Activated B cell treated with CpG ODN at 0.5 μM for 24 hours (primary cell): ENCODE results near the gene CD34. TPM values are rescaled to one million over a fixed set of nuclear protein-coding genes. Genes with fewer than 3 reads are reported as not detected.

Experiments used
- ATAC-seq: fragments of 200-7000 bp; cut with Tn5 transposase; one replicate; pipeline ENCODE4 v1.10.0; 2021; ENCODE audit warnings: low read depth, mild to moderate bottlenecking, moderate library complexity
- CTCF ChIA-PET: fragments of 350-600 bp; sonication (Branson Sonifier 250); formaldehyde crosslinking; loops from one replicate; lab custom pipeline; 2021; ENCODE audit warnings: antibody characterized with exemption; lab: Charles Lee
- POLR2A ChIA-PET: fragments of 350-600 bp; sonication (Branson Sonifier 250); formaldehyde crosslinking; loops from one replicate; lab custom pipeline; 2021; ENCODE audit warnings: antibody characterized with exemption; lab: Charles Lee
- DNase-seq: peaks from one replicate; pipeline ENCODE4 v3.0.0; 2022
- H3K27ac Mint-ChIP-seq: one replicate; pipeline ENCODE4 v1.8.0; 2020; ENCODE audit warnings: mixed read lengths
- H3K27me3 Mint-ChIP-seq: one replicate; pipeline ENCODE4 v1.8.0; 2021; ENCODE audit warnings: mixed read lengths
- H3K36me3 Mint-ChIP-seq: one replicate; pipeline ENCODE4 v1.8.0; 2021; ENCODE audit warnings: low read depth, mixed read lengths
- H3K4me1 Mint-ChIP-seq: one replicate; pipeline ENCODE4 v1.8.0; 2021; ENCODE audit warnings: mixed read lengths
- H3K4me3 Mint-ChIP-seq: one replicate; pipeline ENCODE4 v1.8.0; 2020; ENCODE audit warnings: mild to moderate bottlenecking, mixed read lengths
- H3K9me3 Mint-ChIP-seq: one replicate; pipeline ENCODE4 v1.8.0; 2020; ENCODE audit warnings: mixed read lengths
- CTCF ChIP-seq: fragments of 200-600 bp; IDR thresholded peaks from one replicate; pipeline ENCODE4 v1.8.0; 2022; ENCODE audit warnings: antibody characterized with exemption, mild to moderate bottlenecking
- intact Hi-C: fragments of 100-400 bp; cut with micrococcal nuclease; formaldehyde crosslinking; loops from one replicate; pipeline ENCODE4 v1.15.1; 2024
- total RNA-seq: library from RNA; stranded (reverse); gene quantifications from 2 replicates; pipeline ENCODE4 v1.2.3, GENCODE V29; 2022

CD34 gene
- total RNA-seq, 1 donor from 2014 or later = not detected

GRCh38 chr1:207891148-207891547 is 19.8 kb downstream of the CD34 start:
- Mint-ChIP-seq H3K4me3 (no peak overlapping the region), H3K4me1 (peaks cover 25% of the 10 kb centered on the region), H3K36me3 (no peaks in the 10 kb centered on the region), H3K27ac (no peak overlapping the region), H3K9me3 (no peaks in the 10 kb centered on the region), H3K27me3 (peaks cover 7% of the 10 kb centered on the region)
- CTCF ChIA-PET = no interaction called here
- DNase-seq (no peak), ATAC-seq (no peak)
- intact Hi-C loops = no loop called here
- POLR2A ChIA-PET = no interaction called here
- no peak for TF ChIP-seq CTCF

GRCh38 chr1:207890136-207890738 is 20.7 kb downstream of the CD34 start:
- no peak overlapping the region for H3K4me3 Mint-ChIP-seq
- TF ChIP-seq CTCF = no peak
- CTCF ChIA-PET = no interaction called here
- H3K4me1 Mint-ChIP-seq = peaks cover 26% of the 10 kb centered on the region
- no peaks in the 10 kb centered on the region for H3K9me3 Mint-ChIP-seq
- no peaks in the 10 kb centered on the region for H3K36me3 Mint-ChIP-seq
- no peak for ATAC-seq
- H3K27ac Mint-ChIP-seq = no peak overlapping the region
- DNase-seq = no peak
- peaks cover 7% of the 10 kb centered on the region for H3K27me3 Mint-ChIP-seq
- POLR2A ChIA-PET = no interaction called here
- intact Hi-C loops = no loop called here

GRCh38 chr1:207888652-207889051 is 22.3 kb downstream of the CD34 start:
- Mint-ChIP-seq H3K9me3 (no peaks in the 10 kb centered on the region), H3K27ac (no peak overlapping the region), H3K36me3 (no peaks in the 10 kb centered on the region), H3K4me3 (no peak overlapping the region), H3K4me1 (peaks cover 33% of the 10 kb centered on the region), H3K27me3 (peaks cover 7% of the 10 kb centered on the region)
- DNase-seq (no peak), ATAC-seq (no peak)
- POLR2A ChIA-PET = interaction anchor here (2.1 kb wide), 1 partner anchor 74 kb away, joined by 4 read pairs; no protein-coding TSS in a partner anchor
- CTCF ChIA-PET = interaction anchor here (1.1 to 6.3 kb wide), 3 partner anchors 8 to 75 kb away, joined by 3 to 85 read pairs (median 33); no protein-coding TSS in a partner anchor
- intact Hi-C loops = no loop called here
- no peak for TF ChIP-seq CTCF

- no peak overlapping the region for H3K27ac Mint-ChIP-seq
- H3K9me3 Mint-ChIP-seq = no peaks in the 10 kb centered on the region
- ChIA-PET CTCF (interaction anchor here (1.2 to 6.3 kb wide), 5 partner anchors 8 to 110 kb away, joined by 5 to 85 read pairs (median 46); no protein-coding TSS in a partner anchor), POLR2A (interaction anchor here (0.9 to 2.1 kb wide), 2 partner anchors 75 to 90 kb away, joined by 4 to 7 read pairs; no protein-coding TSS in a partner anchor)
- ATAC-seq (no peak), DNase-seq (no peak)
- H3K36me3 Mint-ChIP-seq = no peaks in the 10 kb centered on the region
- intact Hi-C loops = no loop called here
- TF ChIP-seq CTCF = no peak
- peaks cover 5% of the 10 kb centered on the region for H3K27me3 Mint-ChIP-seq
- peaks cover 35% of the 10 kb centered on the region for H3K4me1 Mint-ChIP-seq
- no peak overlapping the region for H3K4me3 Mint-ChIP-seq
Measured at GRCh38 chr1:207887542-207888201, 23.3 kb downstream of the CD34 start.

- ATAC-seq (no peak), DNase-seq (no peak)
- no peaks in the 10 kb centered on the region for H3K36me3 Mint-ChIP-seq
- ChIA-PET CTCF (interaction anchor here (1.0 to 6.3 kb wide), 13 partner anchors 10 to 112 kb away, joined by 3 to 85 read pairs (median 13); no protein-coding TSS in a partner anchor), POLR2A (interaction anchor here (3.9 kb wide), 1 partner anchor 63 kb away, joined by 37 read pairs; no protein-coding TSS in a partner anchor)
- H3K9me3 Mint-ChIP-seq = no peaks in the 10 kb centered on the region
- intact Hi-C loops = no loop called here
- no peak for TF ChIP-seq CTCF
- H3K27ac Mint-ChIP-seq = no peak overlapping the region
- H3K4me1 Mint-ChIP-seq = peaks cover 38% of the 10 kb centered on the region
- H3K27me3 Mint-ChIP-seq = peaks cover 5% of the 10 kb centered on the region
- no peak overlapping the region for H3K4me3 Mint-ChIP-seq
Measured at GRCh38 chr1:207886227-207886626, 24.7 kb downstream of the CD34 start.
